Upper lobe of left lung (tissue), 4 donors: ENCODE results near the gene SKA3.
"Not testable (repeated sequence)": the region's sequence is repeated elsewhere in the genome, so short reads cannot be mapped to it uniquely, and the experiment has no call there.

ENCODE experiments used
- EP300 ChIP-seq, 4 donors: sonication (generic); formaldehyde crosslinking; IDR thresholded peaks; one replicate each; pipeline ENCODE4 v1.5.1; 2017; ENCODE audit warnings: antibody characterized with exemption in 4 of 4, control low read depth in 2 of 4
- POLR2A ChIP-seq, 4 donors: fragments of 450-650 bp; IDR thresholded peaks; one replicate each; pipeline ENCODE4 v1.5.1; 2016 to 2017; ENCODE audit warnings: antibody characterized with exemption in 4 of 4, mild to moderate bottlenecking in 2 of 4
- TF ChIP-seq, protein P1 (sequence below), 6 experiments: fragments of 450-650 bp in 4 of 6; fragments of 200-600 bp in 2 of 6; sonication (generic) in 2 of 6; IDR thresholded peaks; one replicate each; pipeline ENCODE4 v1.5.1; 2016 to 2019; ENCODE audit warnings: antibody characterized with exemption in 6 of 6

DNA sequence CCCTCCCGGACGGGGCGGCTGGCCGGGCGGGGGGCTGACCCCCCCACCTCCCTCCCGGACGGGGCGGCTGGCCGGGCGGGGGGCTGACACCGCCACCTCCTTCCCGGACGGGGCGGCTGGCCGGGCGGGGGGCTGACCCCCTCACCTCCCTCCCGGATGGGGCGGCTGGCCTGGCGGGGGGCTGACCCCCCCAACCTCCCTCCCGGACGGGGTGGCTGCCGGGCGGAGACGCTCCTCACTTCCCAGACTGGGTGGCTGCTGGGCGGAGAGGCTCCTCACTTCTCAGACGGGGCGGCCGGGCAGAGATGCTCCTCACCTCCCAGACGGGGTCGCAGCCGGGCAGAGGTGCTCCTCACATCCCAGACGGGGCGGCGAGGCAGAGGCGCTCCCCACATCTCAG is 10.1 kb upstream of the SKA3 start:
- TF ChIP-seq, protein P1, sequence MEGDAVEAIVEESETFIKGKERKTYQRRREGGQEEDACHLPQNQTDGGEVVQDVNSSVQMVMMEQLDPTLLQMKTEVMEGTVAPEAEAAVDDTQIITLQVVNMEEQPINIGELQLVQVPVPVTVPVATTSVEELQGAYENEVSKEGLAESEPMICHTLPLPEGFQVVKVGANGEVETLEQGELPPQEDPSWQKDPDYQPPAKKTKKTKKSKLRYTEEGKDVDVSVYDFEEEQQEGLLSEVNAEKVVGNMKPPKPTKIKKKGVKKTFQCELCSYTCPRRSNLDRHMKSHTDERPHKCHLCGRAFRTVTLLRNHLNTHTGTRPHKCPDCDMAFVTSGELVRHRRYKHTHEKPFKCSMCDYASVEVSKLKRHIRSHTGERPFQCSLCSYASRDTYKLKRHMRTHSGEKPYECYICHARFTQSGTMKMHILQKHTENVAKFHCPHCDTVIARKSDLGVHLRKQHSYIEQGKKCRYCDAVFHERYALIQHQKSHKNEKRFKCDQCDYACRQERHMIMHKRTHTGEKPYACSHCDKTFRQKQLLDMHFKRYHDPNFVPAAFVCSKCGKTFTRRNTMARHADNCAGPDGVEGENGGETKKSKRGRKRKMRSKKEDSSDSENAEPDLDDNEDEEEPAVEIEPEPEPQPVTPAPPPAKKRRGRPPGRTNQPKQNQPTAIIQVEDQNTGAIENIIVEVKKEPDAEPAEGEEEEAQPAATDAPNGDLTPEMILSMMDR (IDR thresholded peaks at IDR 0.05): not testable (repeated sequence)
- TF ChIP-seq POLR2A, EP300 (IDR thresholded peaks at IDR 0.05): not testable (repeated sequence)
